Small intestine (tissue), 16 donors: ENCODE results near the gene ARHGEF25. TPM values are rescaled to one million over a fixed set of nuclear protein-coding genes. Genes with fewer than 3 reads are reported as not detected.
"Not testable (repeated sequence)": the region's sequence is repeated elsewhere in the genome, so short reads cannot be mapped to it uniquely, and the experiment has no call there.

Experiments used
- DNase-seq, 2 donors: peaks; one replicate each; pipeline versions ENCODE4 v3.0.0 to v3.0.0-alpha.2; 2013
- FAIRE-seq: peaks from 2 replicates; lab custom pipeline; 2012; peaks lifted over from hg19 to GRCh38; lab: Jason Lieb, UNC
- H3K27ac ChIP-seq, 3 donors: one replicate each; pipeline ENCODE4 v1.5.1; 2013; ENCODE audit warnings: low read length in 2 of 3, mild to moderate bottlenecking in 2 of 3, control low read depth in 1 of 3, inconsistent platforms in 1 of 3, low read depth in 1 of 3, moderate library complexity in 1 of 3
- H3K27me3 ChIP-seq, 3 donors: one replicate each; pipeline ENCODE4 v1.6.1; 2013; ENCODE audit warnings: low read length in 3 of 3, inconsistent platforms in 1 of 3; ENCODE audit not compliant: control insufficient read depth in 3 of 3, insufficient read depth in 3 of 3
- H3K36me3 ChIP-seq, 3 donors: one replicate each; pipeline ENCODE4 v1.6.1; 2013; ENCODE audit warnings: low read length in 3 of 3, inconsistent platforms in 1 of 3, low read depth in 1 of 3, mild to moderate bottlenecking in 1 of 3, moderate library complexity in 1 of 3; ENCODE audit not compliant: control insufficient read depth in 3 of 3, insufficient read depth in 2 of 3
- H3K4me1 ChIP-seq, 3 donors: one replicate each; pipeline ENCODE4 v1.6.1; 2013; ENCODE audit warnings: low read length in 2 of 3, inconsistent platforms in 1 of 3, low read depth in 1 of 3, mild to moderate bottlenecking in 1 of 3, moderate library complexity in 1 of 3; ENCODE audit not compliant: control insufficient read depth in 3 of 3, insufficient read depth in 2 of 3
- H3K4me3 ChIP-seq, 3 donors: one replicate each; pipeline ENCODE4 v1.5.1; 2013; ENCODE audit warnings: low read length in 3 of 3, control low read depth in 1 of 3, inconsistent platforms in 1 of 3, low read depth in 1 of 3, mild to moderate bottlenecking in 1 of 3, moderate library complexity in 1 of 3
- H3K9me3 ChIP-seq, 2 donors: one replicate each; pipeline ENCODE4 v1.6.1; 2013; ENCODE audit warnings: low read depth in 1 of 2, low read length in 1 of 2; ENCODE audit not compliant: control insufficient read depth in 2 of 2, insufficient read depth in 1 of 2
- WGBS, 3 donors: extraction: QIAGEN DNeasy Blood & Tissue Kit; methylation state at CpG; one replicate each; pipeline ENCODE4 v1.1.7; 2013; 5-methylcytosine and 5-hydroxymethylcytosine counted together
- long read RNA-seq, 10 donors: transcript quantifications; one replicate each; lab custom pipeline, GENCODE V29; 2026
- polyA plus RNA-seq, 4 donors: library from polyadenylated mRNA; stranded (reverse) in 3 of 4; unstranded in 1 of 4; fragments of 200-250 nt in 3 of 4; fragments of 120-200 nt in 1 of 4; gene quantifications; one replicate each; pipeline versions ENCODE4 v1.2.1 to v1.2.3, GENCODE V29; 2013
- donor health status: healthy with polysubstance abuse.
- donor health status: control.
- donor health status: control.
- donor health status: Bipolar disorder and iron deficiency.
- donor health status: healthy.

Gene ARHGEF25
- polyA plus RNA-seq = 10 to 100 TPM in 1 of 4 donors, 1 to 10 TPM in 2, not detected in 1; 4.6 to 11.8 (median 6.0) TPM
- long read RNA-seq, donor 1, partial matches to known transcripts = 0 of 1 reads
- long read RNA-seq, donor 1, other reads (novel, unspliced or antisense) = 0 of 1 reads
- long read RNA-seq, donor 2 = 0 reads
- long read RNA-seq, donor 3, partial matches to known transcripts = 0 of 1 reads
- long read RNA-seq, donor 3, other reads (novel, unspliced or antisense) = 0 of 1 reads
- long read RNA-seq, donor 4 = 0 reads
- long read RNA-seq, donor 5 = 0 reads
- long read RNA-seq, donor 6, partial matches to known transcripts = 0 of 1 reads
- long read RNA-seq, donor 6, other reads (novel, unspliced or antisense) = 0 of 1 reads
- long read RNA-seq, donor 7 = 0 reads
- long read RNA-seq, donor 8, partial matches to known transcripts = 0 of 1 reads
- long read RNA-seq, donor 8, other reads (novel, unspliced or antisense) = 0 of 1 reads
- long read RNA-seq, donor 9, partial matches to known transcripts = 0 of 1 reads
- long read RNA-seq, donor 9, other reads (novel, unspliced or antisense) = 0 of 1 reads
- long read RNA-seq, donor 10, partial matches to known transcripts = 0 of 4 reads
- long read RNA-seq, donor 10, other reads (novel, unspliced or antisense) = 0 of 4 reads

- peaks cover 0 to 15% (median 5%) of the 10 kb centered on the region in 3 donors for H3K4me1 ChIP-seq
- WGBS, 3 donors = 0 to 5% (median 1%) methylated on average over 16 to 55 of the region's 55 CpGs
- DNase-seq (peak; percentile 8 to 50), FAIRE-seq (no peak)
- peaks cover 0 to 30% (median 0%) of the 10 kb centered on the region in 3 donors for H3K36me3 ChIP-seq
- peak within 1 kb of the TSS in 2 of 3 donors; percentile 60 to 67 for H3K27ac ChIP-seq
- peaks cover 0 to 74% (median 14%) of the 10 kb centered on the region in 3 donors for H3K27me3 ChIP-seq
- peak within 1 kb of the TSS; percentile 29 to 52 (median 31) for H3K4me3 ChIP-seq
- no peaks in the 10 kb centered on the region for H3K9me3 ChIP-seq
Measured at GRCh38 chr12:57611108-57611826, at the start of gene ARHGEF25. TSS of gene ARHGEF25 (plus strand) at chr12:57611435. CDS start at chr12:57611895, 460 bp downstream.

GRCh38 chr12:57563358-57563757 lies 47.9 kb upstream of the ARHGEF25 start:
- no peaks in the 10 kb centered on the region for H3K36me3 ChIP-seq
- FAIRE-seq = no peak
- DNase-seq = no peak
- no peak overlapping the region for H3K4me3 ChIP-seq
- no peaks in the 10 kb centered on the region for H3K4me1 ChIP-seq
- H3K27ac ChIP-seq = no peak overlapping the region
- H3K9me3 ChIP-seq = no peaks in the 10 kb centered on the region
- H3K27me3 ChIP-seq = peaks cover 0 to 17% (median 0%) of the 10 kb centered on the region in 3 donors
- WGBS, 3 donors = 45 to 60% (median 60%) methylated on average over 4 of the region's 4 CpGs

- DNase-seq (no peak), FAIRE-seq (no peak)
- H3K36me3 ChIP-seq = no peaks in the 10 kb centered on the region
- H3K27me3 ChIP-seq = peaks cover 0 to 17% (median 0%) of the 10 kb centered on the region in 3 donors
- H3K9me3 ChIP-seq = no peaks in the 10 kb centered on the region
- no peaks in the 10 kb centered on the region for H3K4me1 ChIP-seq
- no peak overlapping the region for H3K27ac ChIP-seq
- WGBS, 3 donors = 81 to 84% (median 83%) methylated on average over 7 of the region's 7 CpGs
- H3K4me3 ChIP-seq = no peak overlapping the region
Measured at GRCh38 chr12:57564178-57564740, 47.0 kb upstream of the ARHGEF25 start.

GRCh38 chr12:57568838-57569237 lies 42.4 kb upstream of the ARHGEF25 start:
- H3K36me3 ChIP-seq = no peaks in the 10 kb centered on the region
- FAIRE-seq (no peak), DNase-seq (no peak)
- H3K9me3 ChIP-seq = no peaks in the 10 kb centered on the region
- H3K27me3 ChIP-seq = peaks cover 0 to 12% (median 2%) of the 10 kb centered on the region in 3 donors
- 64 to 74% (median 72%) methylated on average over 6 of the region's 6 CpGs for WGBS, 3 donors
- no peak overlapping the region for H3K4me3 ChIP-seq
- H3K27ac ChIP-seq = no peak overlapping the region
- no peaks in the 10 kb centered on the region for H3K4me1 ChIP-seq

GRCh38 chr12:57569858-57570257 lies 41.4 kb upstream of the ARHGEF25 start:
- Histone ChIP-seq H3K27me3 (peaks cover 0 to 8% (median 2%) of the 10 kb centered on the region in 3 donors), H3K27ac (no peak overlapping the region), H3K36me3 (no peaks in the 10 kb centered on the region), H3K9me3 (no peaks in the 10 kb centered on the region), H3K4me3 (no peak overlapping the region), H3K4me1 (no peaks in the 10 kb centered on the region)
- WGBS, 3 donors = 84 to 88% (median 87%) methylated on average over 18 of the region's 18 CpGs
- FAIRE-seq (no peak), DNase-seq (no peak)

- not testable (repeated sequence) for DNase-seq, H3K27ac ChIP-seq, H3K4me3 ChIP-seq, H3K9me3 ChIP-seq, H3K27me3 ChIP-seq, H3K4me1 ChIP-seq, FAIRE-seq, H3K36me3 ChIP-seq
- WGBS, 3 donors = 84 to 87% (median 85%) methylated on average over 13 of the region's 13 CpGs
Measured at GRCh38 chr12:57570438-57570837, 40.8 kb upstream of the ARHGEF25 start.

- Histone ChIP-seq H3K4me1 (peaks cover 0 to 10% (median 0%) of the 10 kb centered on the region in 3 donors), H3K9me3 (no peaks in the 10 kb centered on the region), H3K36me3 (no peaks in the 10 kb centered on the region), H3K27me3 (peaks cover 0 to 8% (median 2%) of the 10 kb centered on the region in 3 donors), H3K4me3 (no peak overlapping the region), H3K27ac (no peak overlapping the region)
- WGBS, 3 donors = 86 to 88% (median 87%) methylated on average over 12 of the region's 12 CpGs
- DNase-seq = no peak
- FAIRE-seq = no peak
Measured at GRCh38 chr12:57571926-57572762, 39.1 kb upstream of the ARHGEF25 start.
